Activated CD8-positive, alpha-beta memory T cell treated with anti-CD3 and anti-CD28 coated beads, Interleukin-2, amount 50 U/mL, for 1 hour (primary cell): ENCODE results near the gene RSPH6A.
"Not testable (repeated sequence)": the region's sequence is repeated elsewhere in the genome, so short reads cannot be mapped to it uniquely, and the experiment has no call there.

Source experiments
- DNase-seq: peaks from one replicate; pipeline ENCODE4 v3.0.0-alpha.2; 2020; ENCODE audit errors: extremely low read depth

The RSPH6A gene

DNA sequence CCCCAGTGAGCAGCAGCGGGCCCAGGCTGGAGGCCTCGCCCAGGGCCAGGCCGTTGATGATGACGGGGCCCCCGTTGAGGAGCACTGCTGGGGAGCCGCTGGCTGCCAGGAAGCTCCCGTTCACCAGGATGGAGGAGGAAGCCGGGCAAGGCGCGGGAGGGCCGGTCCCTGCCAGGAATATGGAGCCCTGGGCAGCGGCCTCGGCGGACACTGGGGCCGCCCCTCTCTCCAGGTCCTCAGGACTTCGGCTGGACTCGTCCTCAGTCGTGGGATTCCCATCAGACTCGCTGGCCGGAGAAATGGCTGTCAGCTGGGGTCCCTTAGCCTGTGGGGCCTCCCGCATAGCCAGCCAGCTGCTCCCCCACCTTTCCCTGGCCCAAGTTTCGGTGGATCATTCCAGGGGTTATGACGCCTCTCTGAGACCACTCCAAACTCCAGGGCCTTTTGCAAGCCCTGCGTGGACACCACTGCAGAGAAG lies 48.2 kb downstream of the RSPH6A start:
- no peak for DNase-seq

GRCh38 chr19:45766296-45766868 lies 48.7 kb downstream of the RSPH6A start:
- no peak for DNase-seq

- no peak for DNase-seq
Measured at GRCh38 chr19:45765702-45766295, 49.3 kb downstream of the RSPH6A start.

GRCh38 chr19:45764945-45765701 lies 50.0 kb downstream of the RSPH6A start:
- DNase-seq = no peak

GRCh38 chr19:45764475-45764874 lies 50.6 kb downstream of the RSPH6A start:
- no peak for DNase-seq

DNA sequence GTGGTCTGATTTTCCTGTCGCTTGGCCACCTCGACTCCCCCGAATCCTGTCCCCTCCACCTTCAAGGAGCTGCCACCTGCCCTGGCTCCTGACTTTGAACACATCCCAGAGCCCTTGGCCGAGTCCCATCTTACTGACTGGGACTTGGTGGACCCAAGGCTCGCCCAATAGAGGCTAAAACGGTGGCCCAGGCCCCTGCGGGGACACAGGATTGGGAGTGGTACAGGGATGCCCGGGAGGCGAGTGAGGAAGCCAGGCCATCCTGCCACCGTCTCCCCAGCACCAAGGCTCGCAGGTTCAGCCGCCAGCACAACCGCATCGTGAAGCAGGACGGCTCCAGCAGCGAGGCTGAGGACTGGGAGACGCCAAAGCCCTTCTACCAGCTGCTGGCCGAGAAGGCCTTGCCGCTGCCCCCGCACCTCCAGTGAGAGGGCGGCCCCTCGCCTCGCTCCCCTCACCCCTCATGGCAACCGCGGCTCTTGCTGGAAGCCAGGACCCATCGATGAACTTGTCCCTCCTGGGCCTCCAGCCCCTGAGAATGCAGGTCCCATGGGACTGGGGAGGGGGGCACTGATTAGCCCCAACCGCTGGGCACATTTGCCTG lies 51.3 kb downstream of the RSPH6A start:
- DNase-seq = no peak

GRCh38 chr19:45762870-45763631 lies 52.1 kb downstream of the RSPH6A start:
- no peak for DNase-seq

- DNase-seq = no peak
Measured at GRCh38 chr19:45761714-45762113, 53.4 kb downstream of the RSPH6A start.

DNA sequence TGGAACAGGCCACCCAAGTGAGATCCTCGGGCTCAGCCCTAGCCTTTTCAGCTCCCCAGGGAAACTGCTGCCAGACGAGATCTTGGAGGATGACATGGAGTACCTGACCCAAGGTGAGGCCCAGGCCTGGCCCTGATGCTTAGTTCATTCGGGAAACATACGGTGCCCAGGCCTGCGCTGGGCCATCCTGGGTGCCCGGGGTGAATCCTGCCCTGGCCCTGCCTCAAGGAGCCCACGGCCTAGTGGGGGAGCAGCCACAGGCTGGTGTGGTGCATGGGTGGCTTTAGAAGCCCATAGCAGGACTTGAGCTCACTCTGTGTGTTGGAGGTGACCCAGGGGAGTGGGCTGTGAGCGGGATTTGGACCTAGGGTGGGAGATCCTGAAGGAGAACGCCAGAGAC lies 56.2 kb downstream of the RSPH6A start:
- DNase-seq = no peak

DNA sequence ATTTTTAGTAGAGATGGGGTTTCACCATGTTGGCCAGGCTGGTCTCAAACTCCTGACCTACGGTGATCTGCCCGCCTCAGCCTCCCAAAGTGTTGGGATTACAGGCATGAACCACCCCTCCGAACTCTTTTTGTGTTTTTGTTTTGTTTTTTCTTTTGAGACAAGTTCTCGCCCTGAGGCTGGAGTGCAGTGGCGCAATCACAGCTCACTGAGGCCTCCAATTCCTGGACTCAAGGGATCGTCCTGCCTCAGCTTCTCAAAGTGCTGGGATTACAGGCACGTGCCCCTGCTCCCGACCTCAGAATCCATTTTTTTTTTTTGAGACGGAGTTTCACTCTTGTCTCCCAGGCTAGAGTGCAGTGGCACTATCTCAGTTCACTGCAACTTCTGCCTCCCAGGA lies 57.4 kb downstream of the RSPH6A start:
- no peak for DNase-seq

GRCh38 chr19:45754323-45754722 lies 60.8 kb downstream of the RSPH6A start:
- DNase-seq = no peak

DNA sequence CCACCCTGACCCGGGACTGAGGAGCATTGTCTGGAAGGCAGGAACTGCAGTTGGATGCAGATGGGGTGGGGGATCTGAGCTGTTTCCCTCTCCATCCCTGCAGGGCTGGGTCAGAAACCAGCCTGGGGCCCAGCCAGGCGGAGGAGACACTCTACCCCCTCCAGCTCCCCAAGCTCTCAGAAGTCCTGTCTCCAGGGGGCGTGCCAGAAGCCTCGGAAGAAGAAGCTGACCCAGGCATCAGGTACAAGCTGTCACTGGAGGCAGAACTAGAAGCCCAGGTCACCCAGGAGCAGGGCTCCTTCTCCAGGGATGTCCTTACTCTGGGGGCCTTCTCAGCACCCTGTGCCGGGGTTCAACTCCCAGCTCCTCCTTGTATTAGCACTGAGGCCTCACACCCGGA lies 61.6 kb downstream of the RSPH6A start:
- DNase-seq = no peak

GRCh38 chr19:45752639-45753038 lies 62.5 kb downstream of the RSPH6A start:
- DNase-seq = no peak

DNA sequence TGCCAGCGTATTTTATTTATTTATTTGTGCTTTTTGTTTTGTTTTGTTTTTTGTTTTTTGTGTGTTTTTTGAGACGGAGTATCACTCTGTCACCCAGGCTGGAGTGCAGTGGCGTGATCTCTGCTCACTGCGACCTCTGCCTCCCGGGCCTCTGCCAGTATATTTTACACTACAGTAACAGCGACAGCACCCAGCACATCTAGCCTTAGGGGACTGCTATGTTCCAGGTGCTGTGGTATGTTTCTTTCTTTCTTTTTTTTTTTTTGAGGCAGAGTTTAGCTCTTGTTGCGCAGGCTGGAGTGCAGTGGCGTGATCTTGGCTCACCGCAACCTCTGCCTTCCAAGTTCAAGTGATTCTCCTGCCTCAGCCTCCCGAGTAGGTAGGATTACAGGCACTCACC lies 63.6 kb downstream of the RSPH6A start:
- not testable (repeated sequence) for DNase-seq

DNA sequence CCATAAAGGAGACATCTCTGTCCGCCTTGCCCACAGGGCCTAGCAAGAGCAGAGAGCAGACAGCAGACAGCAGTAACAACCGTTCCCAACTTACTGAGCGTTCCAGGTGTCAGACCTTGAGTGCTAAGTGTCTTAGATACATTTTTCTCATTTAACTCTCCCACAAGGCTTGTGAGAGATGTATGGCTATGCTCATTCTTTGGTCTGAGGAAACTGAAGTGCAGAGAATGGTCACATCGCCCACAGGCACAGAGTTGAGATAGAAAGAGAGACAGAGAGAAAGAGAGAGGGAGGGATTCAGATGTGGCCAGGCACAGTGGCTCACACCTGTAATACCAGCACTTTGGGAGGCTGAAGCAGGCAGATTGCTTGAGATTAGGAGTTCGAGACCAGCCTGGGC lies 67.6 kb downstream of the RSPH6A start:
- no peak for DNase-seq

DNA sequence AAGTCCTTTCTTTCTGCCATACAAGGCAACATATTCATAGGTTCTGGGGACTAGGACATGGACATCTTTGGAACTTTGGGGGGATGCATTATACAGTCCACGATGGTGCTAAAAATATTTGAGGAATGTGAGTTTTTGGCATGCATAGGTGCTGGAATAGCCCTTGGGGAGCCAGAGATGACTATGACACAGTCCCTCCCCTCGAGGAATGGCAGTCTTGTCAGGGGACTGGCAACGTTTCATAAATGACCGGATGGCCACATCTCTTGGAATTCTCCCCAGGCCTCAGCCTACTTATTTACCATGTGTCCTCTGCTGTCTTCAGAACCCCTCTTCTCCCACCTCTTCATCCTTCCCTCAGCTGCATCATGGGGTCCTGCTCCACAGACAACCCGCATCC lies 68.2 kb downstream of the RSPH6A start:
- no peak for DNase-seq
